HG03354 (cell line): Measurements from ENCODE around the gene GLP1R.

ENCODE experiments used
- ATAC-seq: cut with Tn5 transposase; IDR thresholded peaks from one replicate; pipeline ENCODE4 v1.9.1; 2021; ENCODE audit warnings: mild to moderate bottlenecking; ENCODE audit not compliant: unreplicated experiment, poor library complexity, severe bottlenecking

GLP1R gene

GRCh38 chr6:39048481-39049399 is at the start of gene GLP1R:
Gene GLP1R (plus strand): TSS chr6:39048781. CDS start chr6:39048841, 60 bp downstream.
- no peak for ATAC-seq

- ATAC-seq: no peak
These were observed 45.5 kb upstream of the GLP1R start for GRCh38 chr6:39003072-39003471.

GRCh38 chr6:39003492-39003891 is 45.1 kb upstream of the GLP1R start:
- ATAC-seq: no peak

- no peak for ATAC-seq
These were observed 43.8 kb upstream of the GLP1R start for GRCh38 chr6:39004801-39005200.

GRCh38 chr6:39005774-39006173 is 42.8 kb upstream of the GLP1R start:
- no peak for ATAC-seq

GRCh38 chr6:39007575-39007974 is 41.0 kb upstream of the GLP1R start:
- no peak for ATAC-seq

- no peak for ATAC-seq
These were observed 39.8 kb upstream of the GLP1R start for GRCh38 chr6:39008737-39009136.

- no peak for ATAC-seq
These were observed 39.1 kb upstream of the GLP1R start for GRCh38 chr6:39009476-39009875.

GRCh38 chr6:39016839-39017546 is 31.6 kb upstream of the GLP1R start:
- ATAC-seq: no peak

- ATAC-seq: no peak
These were observed 31.1 kb upstream of the GLP1R start for GRCh38 chr6:39017547-39017880.

- ATAC-seq: no peak
These were observed 30.5 kb upstream of the GLP1R start for GRCh38 chr6:39018103-39018502.

GRCh38 chr6:39020136-39020535 is 28.4 kb upstream of the GLP1R start:
- no peak for ATAC-seq

GRCh38 chr6:39021041-39021440 is 27.5 kb upstream of the GLP1R start:
- ATAC-seq: no peak

GRCh38 chr6:39021779-39022178 is 26.8 kb upstream of the GLP1R start:
- ATAC-seq: no peak

GRCh38 chr6:39026175-39026574 is 22.4 kb upstream of the GLP1R start:
- ATAC-seq: no peak

- no peak for ATAC-seq
These were observed 19.2 kb upstream of the GLP1R start for GRCh38 chr6:39029156-39030011.

- no peak for ATAC-seq
These were observed 12.9 kb upstream of the GLP1R start for GRCh38 chr6:39035681-39036080.

- ATAC-seq: no peak
These were observed 11.5 kb upstream of the GLP1R start for GRCh38 chr6:39037082-39037508.

- no peak for ATAC-seq
These were observed 10.9 kb upstream of the GLP1R start for GRCh38 chr6:39037707-39038106.

GRCh38 chr6:39040080-39040673 is 8.4 kb upstream of the GLP1R start:
- no peak for ATAC-seq
